Urothelium cell line (cell line): ENCODE data around the gene OR6Y1.

ENCODE experiments used
- DNase-seq: peaks from one replicate; pipeline ENCODE4 v3.0.0; 2011; ENCODE audit warnings: low spot score, mixed read lengths
- FAIRE-seq: peaks from 2 replicates; lab custom pipeline; 2011; peaks lifted over from hg19 to GRCh38; lab: Jason Lieb, UNC

The OR6Y1 gene, protein sequence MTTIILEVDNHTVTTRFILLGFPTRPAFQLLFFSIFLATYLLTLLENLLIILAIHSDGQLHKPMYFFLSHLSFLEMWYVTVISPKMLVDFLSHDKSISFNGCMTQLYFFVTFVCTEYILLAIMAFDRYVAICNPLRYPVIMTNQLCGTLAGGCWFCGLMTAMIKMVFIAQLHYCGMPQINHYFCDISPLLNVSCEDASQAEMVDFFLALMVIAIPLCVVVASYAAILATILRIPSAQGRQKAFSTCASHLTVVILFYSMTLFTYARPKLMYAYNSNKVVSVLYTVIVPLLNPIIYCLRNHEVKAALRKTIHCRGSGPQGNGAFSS

DNA sequence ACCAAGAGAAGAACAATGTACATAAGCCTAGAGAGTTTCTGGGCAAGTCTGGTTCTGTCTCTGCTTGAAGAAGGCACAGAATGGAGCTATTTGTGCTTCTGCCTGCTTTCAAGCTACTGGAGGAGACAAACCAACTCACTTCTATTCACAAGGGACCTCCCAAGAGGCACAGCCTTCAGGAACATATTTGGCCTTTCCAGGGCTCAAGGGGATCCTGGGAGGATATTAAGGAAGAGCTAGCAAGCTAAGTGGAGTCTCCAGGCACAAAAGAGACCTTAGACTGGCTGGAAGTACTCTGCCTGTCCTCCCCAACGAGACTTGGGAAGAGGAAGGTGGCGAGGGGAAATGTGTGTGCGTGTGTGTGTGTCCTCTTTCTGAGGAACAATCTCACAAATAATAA, at the start of gene OR6Y1:
Gene OR6Y1 (minus strand): TSS at position 54 of the 400 bp plus-strand sequence. CDS start 6,300 bp downstream, outside the sequence.
- DNase-seq (no peak), FAIRE-seq (no peak)

- DNase-seq (no peak), FAIRE-seq (no peak)
Measured at GRCh38 chr1:158600735-158601134, 46.5 kb upstream of the OR6Y1 start.

DNA sequence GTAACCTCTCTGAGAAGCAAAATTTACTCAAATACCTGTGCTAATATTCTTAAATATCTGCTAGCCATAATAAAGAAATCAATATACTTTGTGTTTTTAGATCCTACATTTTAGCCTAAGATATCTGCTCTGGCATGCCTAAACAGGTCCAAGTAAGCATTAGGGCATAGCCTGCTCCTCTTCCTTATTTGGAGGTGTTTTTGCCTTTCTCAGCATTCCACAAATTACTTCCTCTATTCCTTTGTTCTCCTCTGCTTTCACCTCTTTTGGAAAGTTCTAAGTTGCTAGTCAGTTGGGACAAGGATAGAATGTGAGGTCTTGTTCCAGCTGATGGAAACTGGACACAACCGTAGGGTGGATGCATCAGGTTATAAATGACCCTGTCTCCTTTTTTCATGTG, 32.7 kb upstream of the OR6Y1 start:
- DNase-seq (no peak), FAIRE-seq (no peak)

DNA sequence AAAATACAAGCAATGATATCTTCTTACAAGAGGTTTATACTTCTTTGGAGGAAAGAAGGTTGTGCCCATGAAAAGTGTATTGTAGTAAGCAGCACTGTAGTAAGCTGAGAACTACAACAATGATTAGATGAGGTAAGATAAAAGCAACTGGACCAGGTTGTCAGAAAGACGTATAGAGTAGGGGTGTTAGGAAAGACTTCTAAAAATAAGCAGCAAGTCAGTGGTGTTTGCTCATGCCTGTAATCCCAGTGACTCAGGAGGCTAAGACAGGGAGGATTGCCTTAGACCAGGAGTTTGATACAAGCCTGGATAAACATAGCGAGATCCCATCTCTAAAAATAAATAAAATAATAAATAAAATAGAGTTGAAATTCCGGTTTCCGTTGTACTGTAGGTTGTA, 29.8 kb upstream of the OR6Y1 start:
- DNase-seq, result no peak
- FAIRE-seq, result no peak

GRCh38 chr1:158579733-158580132, 25.5 kb upstream of the OR6Y1 start, which contains the start of gene OR10X1:
OR10X1 (minus strand) TSS chr1:158579899; CDS start chr1:158579899, 0 bp downstream.
- FAIRE-seq, result no peak
- no peak for DNase-seq

DNA sequence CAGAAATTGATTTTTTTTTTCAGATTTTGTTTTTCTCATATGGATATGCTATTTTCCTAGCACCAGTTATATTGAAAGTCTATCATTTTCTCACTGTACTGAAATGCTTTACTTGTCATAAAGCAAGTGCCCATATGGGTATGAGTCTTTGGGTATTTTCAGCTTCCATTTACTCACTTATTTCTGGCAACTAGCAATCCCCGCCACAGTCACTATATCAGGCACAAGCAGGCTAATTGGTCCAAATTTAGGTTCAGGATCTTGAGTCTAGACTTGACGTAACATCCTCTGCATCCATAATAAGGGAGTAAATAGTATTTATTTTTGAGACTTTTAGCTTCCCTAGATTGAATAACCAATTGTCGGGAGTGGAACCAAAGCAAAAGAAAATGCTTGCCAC, 23.4 kb upstream of the OR6Y1 start:
- DNase-seq (no peak), FAIRE-seq (no peak)

DNA sequence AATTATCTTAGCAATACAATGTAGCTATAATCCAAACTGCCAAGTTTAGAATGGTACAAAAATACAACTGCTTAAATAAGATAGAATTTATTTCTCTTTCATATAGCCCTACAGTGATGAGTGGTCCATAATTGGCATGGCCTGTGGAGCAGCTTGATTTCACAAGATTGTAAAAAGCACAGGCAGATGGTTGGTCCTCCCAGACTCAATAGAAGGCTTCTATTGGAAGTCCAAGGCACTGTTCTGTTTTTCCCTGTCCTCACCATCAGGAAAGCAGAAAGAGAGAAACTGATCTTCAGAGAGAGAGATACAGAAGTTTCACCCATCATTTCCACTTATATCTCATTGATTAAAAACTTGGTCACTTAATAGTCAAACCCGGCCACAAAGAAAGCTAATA, 18.0 kb upstream of the OR6Y1 start:
- FAIRE-seq (no peak), DNase-seq (no peak)

GRCh38 chr1:158570480-158570879, 16.3 kb upstream of the OR6Y1 start, which contains the start of gene OR6P1:
OR6P1 (minus strand) TSS chr1:158570580; CDS start chr1:158563604, 6,976 bp downstream.
- FAIRE-seq, result no peak
- DNase-seq, result no peak

- DNase-seq (no peak), FAIRE-seq (no peak)
Measured at GRCh38 chr1:158564608-158565007, 10.4 kb upstream of the OR6Y1 start.

- DNase-seq (no peak), FAIRE-seq (no peak)
Measured at GRCh38 chr1:158563853-158564252, 9.6 kb upstream of the OR6Y1 start.

GRCh38 chr1:158559696-158560095, 5.5 kb upstream of the OR6Y1 start:
- DNase-seq (no peak), FAIRE-seq (no peak)

DNA sequence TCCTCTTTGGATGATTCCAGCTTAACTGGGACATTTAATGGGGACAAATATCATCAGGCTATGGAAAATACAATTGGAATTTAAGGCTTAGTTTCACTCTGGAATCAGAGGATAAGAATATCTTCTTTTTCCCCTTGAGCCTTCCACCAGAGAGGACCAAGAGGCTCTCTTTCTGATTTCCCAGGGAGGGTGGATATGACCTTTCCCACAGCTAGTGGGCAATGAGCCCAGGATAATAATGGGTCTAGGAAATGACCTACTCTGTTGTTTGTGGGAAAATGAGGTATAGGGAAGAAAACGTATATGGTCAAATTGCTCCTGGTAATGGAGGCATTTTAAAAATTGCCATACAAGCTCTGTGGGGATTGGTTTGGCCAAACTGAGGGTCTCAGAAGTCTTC, 1.9 kb downstream of the OR6Y1 start:
- FAIRE-seq, result no peak

DNA sequence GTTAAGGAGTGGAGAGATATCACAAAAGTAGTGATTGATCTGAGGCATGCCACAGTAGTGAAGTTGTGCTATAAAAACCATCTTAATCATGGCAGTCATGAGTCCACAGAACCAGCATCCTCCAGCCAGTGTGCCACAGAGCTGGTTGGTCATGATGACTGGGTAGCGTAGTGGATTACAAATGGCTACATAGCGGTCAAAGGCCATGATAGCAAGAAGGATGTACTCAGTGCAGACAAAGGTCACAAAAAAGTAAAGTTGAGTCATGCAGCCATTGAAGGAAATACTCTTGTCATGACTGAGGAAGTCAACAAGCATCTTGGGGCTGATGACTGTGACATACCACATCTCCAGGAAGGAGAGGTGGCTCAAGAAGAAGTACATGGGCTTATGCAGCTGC, 6.7 kb downstream of the OR6Y1 start:
- DNase-seq, result no peak
- peak; percentile 32 for FAIRE-seq

More for the DNA sequence above, 1.9 kb downstream of the OR6Y1 start:
- DNase-seq, result no peak

DNA sequence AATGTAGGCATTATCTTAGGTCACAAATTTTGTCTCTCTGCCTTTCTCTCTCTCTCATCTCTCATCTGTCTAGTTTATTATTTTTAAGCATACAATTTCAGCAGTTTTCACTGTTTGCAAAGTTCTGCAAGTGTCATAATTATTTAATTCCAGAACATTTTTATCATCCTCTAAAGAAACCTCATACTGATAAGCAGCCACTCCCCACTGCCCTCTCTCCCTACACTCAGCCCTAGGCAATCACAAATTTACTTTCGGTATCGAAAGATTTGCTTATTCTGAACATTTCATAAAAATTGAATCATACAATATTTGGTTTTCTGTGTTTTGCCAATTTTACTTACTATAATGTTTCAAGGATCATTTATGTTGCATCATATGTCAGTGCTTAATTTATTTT, 16.6 kb downstream of the OR6Y1 start:
- FAIRE-seq (no peak), DNase-seq (no peak)

DNA sequence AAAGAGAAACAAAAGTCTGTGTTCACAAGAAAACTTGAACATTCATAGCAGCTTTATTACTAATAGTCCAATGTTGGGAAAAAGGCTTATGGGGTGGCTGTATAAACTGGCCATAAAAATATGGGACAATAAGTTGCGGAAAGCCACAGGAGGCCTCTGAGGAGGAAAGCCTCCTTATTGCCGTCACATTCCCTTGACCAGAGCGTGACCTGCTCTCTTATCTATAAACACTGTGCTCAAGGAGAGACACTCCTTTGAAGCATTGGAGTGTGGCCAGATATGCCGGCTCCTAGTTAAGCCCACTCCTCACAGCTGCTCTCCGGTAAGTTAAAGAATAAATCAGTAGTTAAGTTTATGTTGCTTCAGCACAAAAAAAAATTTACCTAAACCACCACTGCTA, 19.7 kb downstream of the OR6Y1 start:
- FAIRE-seq, result no peak
- no peak for DNase-seq

DNA sequence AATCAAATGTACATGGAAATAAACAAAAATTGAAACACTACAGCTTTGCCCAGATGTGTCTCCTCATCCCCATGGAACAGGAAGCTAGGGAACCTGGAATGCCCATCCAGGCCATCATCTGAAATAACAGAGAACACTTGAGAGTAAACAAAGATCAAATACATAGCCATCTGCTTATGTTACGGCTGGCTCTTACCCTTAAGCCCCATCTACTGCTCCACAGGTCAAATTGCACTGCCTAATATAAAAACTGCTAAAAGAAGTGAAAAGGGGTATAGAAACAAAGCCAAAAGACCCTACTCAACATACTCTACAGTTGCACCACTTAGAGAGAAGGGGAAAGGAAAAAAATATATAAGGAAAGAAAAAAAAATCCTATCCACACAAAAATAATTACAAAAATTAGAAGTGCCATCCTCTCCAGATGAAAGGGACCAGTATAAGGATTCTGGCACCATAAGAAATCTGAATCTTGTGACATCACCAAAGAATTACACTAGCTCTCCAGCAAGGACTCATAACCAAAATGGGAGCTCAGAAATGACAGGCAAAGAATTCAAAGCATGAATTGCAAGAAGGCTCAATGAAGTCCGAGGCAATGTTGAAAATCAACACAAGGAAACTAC, 26.9 kb downstream of the OR6Y1 start:
- DNase-seq, result peak; percentile 9

GRCh38 chr1:158521666-158522058, 32.5 kb downstream of the OR6Y1 start:
- no peak for FAIRE-seq
- DNase-seq, result no peak

More for the DNA sequence above, 26.9 kb downstream of the OR6Y1 start:
- FAIRE-seq, result no peak

- DNase-seq, result no peak
- no peak for FAIRE-seq
Measured at GRCh38 chr1:158520955-158521665, 33.1 kb downstream of the OR6Y1 start.

DNA sequence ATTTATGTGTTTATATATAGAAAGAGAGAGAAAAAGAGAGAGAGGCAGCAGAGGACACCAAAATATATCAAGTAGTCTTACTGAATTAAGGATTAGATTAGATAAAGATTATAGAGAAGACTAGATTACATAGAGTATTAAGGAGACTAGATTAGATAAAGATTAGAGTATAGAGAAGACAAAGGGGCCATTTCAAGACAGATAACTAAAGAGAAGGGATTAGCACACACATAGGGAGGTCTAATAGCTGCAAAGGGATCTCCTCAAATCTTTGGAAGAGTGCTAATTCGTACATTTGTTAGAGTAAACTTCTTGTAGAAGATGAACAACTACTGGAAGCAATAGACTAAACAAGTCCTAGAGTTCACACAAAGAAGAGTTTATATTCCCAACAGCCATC, 34.2 kb downstream of the OR6Y1 start:
- DNase-seq (no peak), FAIRE-seq (no peak)

- FAIRE-seq (no peak), DNase-seq (no peak)
Measured at GRCh38 chr1:158516966-158517365, 37.2 kb downstream of the OR6Y1 start.

DNA sequence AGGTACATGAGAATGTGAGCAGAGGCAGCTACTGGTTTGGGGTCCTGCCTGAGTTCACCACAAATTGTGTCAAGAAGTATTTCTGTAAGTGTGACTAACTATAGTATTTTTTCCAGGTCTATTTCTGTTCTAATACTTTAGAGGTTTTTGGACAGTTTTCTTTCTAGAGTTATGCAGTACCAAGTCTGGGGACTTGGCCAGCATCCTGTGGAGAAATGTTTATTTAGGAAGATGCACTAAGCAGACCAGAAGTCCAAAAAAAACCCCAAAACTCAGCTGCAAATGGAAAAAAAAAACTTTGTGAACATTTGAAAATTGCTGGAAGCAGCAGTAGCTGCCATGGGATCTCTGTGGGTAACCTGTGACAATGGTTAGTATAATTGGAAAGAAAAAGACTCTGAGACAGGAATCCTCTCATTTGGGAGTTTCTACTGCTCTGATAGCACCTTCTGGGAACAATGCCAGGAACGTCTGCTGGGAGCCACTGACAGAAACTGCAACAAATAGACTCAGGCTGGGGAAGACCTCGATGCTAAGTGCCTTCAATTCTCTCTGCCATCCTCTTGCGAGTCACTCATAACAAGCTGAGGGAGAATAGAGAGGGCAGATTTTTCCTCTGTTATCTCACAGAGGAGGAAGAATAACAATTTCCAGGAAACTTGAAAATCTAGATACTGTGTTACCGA, 44.6 kb downstream of the OR6Y1 start:
- FAIRE-seq (no peak), DNase-seq (peak; percentile 19)
